ENCODE results near the gene PLPP1.

Gene PLPP1

DNA sequence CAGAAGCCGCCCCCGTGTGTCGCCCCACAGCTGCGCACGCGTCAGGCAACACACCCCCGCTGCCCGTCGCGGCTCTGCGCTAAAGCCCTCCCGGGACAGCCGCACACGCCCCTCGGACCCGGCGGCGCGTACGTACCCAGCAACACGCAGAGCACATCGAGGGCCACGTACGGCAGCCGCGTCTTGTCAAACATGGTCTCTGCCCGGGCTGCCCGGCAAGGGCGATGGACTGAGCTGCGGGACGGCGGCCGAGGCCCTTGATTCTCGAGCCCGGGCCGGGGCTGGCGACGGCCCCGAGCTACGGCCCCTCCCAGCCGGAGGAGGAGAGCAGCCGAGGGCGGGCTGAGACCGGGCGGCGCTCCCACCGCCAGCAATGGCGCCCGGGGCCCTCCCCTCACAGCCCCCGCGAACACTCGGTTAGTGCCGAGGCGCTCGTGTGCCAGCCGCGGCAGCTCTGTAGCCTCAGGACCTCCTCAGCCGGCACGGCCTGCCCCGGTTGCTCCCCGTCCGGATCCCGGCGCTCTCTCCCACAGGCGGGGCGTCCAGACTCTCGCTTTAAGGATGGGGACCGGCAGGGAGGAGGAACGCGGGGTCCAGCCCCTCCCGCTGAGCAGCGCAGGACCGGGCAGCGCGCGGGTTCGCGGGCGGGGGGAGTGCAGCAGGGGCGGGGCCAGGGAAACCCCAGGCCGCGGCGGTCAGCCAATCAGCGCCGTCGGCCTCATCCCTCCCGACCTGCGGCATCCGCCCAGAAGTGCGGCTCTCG lies at the start of gene PLPP1:
PLPP1 (minus strand) TSS at position 529 of the 763 bp plus-strand sequence; CDS start at position 194, 335 bp downstream.
- peak; percentile 88 for DNase-seq

DNA sequence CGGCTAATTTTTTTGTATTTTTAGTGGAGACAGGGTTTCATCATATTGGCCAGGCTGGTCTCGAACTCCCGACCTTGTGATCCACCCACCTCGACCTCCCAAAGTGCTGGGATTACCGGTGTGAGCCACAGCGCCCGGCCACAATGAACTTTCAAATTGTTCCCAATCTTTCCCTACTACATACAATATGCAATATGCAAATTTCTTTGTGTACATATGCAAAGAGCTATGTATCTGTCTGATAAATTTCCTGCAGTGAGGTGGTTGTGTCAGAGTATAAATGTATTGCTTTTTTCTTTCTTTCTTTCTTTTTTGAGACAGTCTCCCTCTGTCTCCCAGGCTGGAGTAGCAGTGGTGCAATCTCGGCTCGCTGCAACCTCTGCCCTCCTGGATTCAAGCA lies 48.8 kb upstream of the PLPP1 start:
- no peak for DNase-seq

- DNase-seq: peak; percentile 9
Measured at GRCh38 chr5:55582256-55582655, 47.5 kb upstream of the PLPP1 start.

- no peak for DNase-seq
Measured at GRCh38 chr5:55580042-55580441, 45.3 kb upstream of the PLPP1 start.

GRCh38 chr5:55578771-55579170 lies 44.0 kb upstream of the PLPP1 start:
- no peak for DNase-seq

- no peak for DNase-seq
Measured at GRCh38 chr5:55577353-55578060, 42.7 kb upstream of the PLPP1 start.

DNA sequence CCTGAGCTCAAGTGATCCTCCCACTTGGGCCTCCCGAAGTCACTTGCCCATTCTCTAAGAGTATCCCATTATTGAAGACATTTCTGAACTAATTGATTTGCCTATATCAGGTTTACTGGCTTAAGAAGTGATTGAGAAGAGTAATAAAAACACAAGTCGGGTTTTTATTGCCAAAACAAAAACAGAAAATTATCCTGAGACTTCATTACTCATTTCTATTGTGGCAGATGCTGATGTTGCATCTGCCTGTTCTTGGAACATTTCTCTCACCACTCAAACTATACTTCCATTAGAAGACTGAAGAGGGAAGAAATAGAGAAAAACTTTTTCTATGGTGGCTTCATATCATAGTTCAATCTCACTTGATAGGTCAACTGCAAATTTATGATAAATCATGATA lies 41.9 kb upstream of the PLPP1 start:
- DNase-seq: no peak

DNA sequence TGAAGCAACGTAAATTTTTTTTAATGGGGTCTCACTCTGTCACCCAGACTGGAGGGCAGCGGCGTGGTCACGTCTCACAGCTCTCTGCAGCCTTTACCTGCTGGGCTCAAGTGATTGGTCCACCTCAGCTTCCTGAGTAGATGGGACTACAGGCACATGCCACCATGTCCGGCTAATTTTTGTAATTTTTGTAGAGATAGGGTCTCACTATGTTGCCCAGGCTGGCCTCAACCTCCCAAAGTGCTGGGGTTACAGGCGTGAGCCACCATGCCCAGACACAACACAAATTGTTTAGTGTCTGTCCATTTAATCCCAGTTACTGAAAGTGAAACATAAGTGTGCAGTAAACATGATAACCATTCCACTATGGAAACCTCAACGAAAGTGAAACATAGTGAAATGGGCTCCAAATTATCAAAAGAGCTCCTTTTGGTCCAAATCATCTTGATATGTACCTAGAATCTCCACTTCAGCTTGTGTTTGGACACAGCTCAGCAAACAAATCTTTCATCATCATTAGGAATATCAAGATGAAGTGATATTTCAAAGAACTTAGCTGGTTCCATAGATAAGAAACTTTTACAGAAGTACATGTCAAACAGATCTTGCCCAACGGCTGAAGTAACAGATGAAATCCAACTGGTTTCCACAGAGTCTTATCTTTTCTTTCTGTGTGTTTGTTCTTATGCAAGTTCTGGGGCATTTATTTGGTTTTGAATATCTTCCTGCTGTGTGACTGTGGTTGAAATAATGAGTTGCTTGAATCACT lies 41.2 kb upstream of the PLPP1 start:
- DNase-seq: no peak

- no peak for DNase-seq
Measured at GRCh38 chr5:55572600-55572999, 37.8 kb upstream of the PLPP1 start.

GRCh38 chr5:55572020-55572419 lies 37.3 kb upstream of the PLPP1 start:
- DNase-seq: no peak

DNA sequence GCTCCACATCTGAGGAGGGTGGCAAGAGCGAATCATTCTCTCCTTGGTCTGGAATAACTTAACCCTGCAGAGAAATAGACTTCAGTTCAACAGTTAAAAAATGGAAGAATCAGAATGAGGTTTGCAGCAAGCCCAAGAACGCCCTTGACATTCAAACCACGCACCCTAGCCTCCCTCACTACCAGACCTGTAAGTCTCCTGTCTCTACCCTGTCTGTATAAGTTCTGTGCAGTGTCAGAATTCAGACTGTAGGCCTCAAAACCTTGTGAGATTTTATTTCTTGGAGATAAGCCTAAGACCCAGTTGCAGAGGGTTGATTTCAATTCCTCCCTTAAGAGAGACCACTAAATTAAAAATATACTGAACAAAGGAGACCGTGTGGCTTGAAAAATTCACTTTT lies 35.8 kb upstream of the PLPP1 start:
- no peak for DNase-seq

- DNase-seq: no peak
Measured at GRCh38 chr5:55570026-55570425, 35.3 kb upstream of the PLPP1 start.

DNA sequence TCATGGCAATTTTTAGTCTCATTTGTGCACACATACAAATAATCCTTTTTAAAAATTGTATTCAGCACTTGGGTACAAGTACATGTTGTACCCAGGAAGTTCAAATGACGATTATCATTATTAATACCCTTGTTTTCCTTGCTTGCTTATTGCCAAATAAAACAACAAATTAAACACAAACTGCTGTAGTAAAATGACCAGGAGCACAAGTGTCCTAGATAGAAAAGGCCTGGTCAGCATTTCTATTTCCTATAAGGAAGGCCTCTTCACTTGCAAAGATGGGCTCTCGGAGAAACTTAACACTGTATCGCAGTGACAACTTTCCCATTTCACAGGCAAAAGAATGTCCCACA lies 34.7 kb upstream of the PLPP1 start:
- no peak for DNase-seq

- no peak for DNase-seq
Measured at GRCh38 chr5:55568654-55569512, 34.1 kb upstream of the PLPP1 start.

- no peak for DNase-seq
Measured at GRCh38 chr5:55564721-55565120, 30.0 kb upstream of the PLPP1 start.

DNA sequence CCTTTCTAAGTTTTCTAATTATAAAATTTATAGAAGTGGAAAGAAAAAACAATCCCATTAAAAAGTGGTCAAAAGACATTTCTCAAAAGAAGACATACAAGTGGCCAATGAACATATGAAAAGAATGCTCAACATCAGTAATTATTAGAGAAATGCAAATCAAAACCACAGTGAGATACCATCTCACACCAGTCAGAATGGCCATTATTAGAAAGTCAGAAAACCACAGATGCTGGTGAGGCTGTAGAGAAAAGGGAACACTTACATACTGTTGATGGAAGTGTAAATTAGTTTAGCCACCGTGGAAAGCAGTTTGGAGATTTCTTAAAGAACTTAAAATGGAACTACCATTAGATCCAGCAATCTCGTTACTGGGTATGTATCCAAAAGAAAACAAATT lies 23.7 kb upstream of the PLPP1 start:
- DNase-seq: no peak

DNA sequence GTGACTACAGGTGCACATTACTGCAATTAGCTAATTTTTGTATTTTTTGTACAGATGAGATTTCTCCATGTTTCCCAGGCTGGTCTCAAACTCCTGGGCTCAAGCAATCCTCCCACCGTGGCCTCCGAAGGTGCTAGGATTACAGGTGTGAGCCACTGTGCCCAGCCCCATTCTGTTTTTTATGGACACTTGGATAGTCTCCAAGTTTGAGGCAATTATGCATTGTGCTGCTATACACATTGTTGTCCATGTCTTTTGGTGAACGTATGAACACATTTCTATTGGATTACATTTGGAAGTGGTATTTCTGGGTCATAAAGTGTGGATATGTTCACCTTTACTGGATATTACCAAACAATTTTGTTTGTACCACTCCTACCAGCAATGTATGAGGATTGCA lies 22.4 kb upstream of the PLPP1 start:
- DNase-seq: no peak

GRCh38 chr5:55554585-55555202 lies 19.9 kb upstream of the PLPP1 start:
- DNase-seq: no peak

DNA sequence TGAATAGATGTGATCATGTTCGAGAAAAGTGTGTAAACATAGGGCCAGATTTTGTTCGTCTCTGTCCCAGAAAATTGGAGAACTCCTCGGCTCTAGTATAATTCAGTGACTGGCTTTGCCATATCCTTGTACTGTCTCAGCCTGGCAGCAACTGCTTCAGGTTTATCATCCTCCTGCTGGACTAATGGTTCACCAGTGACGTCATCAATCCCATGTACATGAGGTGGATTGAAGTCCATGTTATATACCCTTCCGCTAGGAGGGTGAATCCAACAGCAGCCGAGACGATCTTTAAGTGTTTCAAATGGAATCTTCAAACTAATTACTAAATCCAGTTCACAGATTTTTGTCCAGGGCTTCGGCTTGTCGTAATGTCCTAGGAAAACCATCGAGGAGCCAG lies 17.1 kb upstream of the PLPP1 start:
- no peak for DNase-seq

- DNase-seq: no peak
Measured at GRCh38 chr5:55551358-55551757, 16.6 kb upstream of the PLPP1 start.

GRCh38 chr5:55547781-55548180 lies 13.0 kb upstream of the PLPP1 start:
- no peak for DNase-seq

DNA sequence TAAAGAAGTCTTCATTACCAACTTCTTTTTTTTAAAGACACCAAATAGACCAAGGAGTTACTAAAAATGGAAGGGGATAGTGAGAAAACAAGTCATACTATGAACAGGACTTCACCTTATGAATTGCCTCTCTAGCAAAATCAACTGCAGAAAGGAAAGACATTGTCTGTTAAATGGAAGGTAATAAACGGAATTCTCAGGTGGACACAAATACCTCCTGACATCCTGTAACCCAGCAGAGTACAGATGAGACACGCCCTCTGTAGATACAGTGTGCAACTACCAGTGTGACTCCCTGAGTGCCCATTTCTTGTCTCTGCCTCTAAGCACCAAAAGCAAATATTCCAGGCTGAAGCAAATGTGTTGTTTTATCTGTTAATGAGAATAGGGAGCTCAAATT lies 12.2 kb upstream of the PLPP1 start:
- no peak for DNase-seq

Measured in activated CD4-positive, alpha-beta T cell treated with anti-CD3 and anti-CD28 coated beads, Interleukin-10, Interleukin-2, amounts not matched to agents 100 ng/mL and 50 ng/mL, durations not matched to agents 16 hours and 8 hours (primary cell).